ENCODE measurements around the gene TRPT1.

TRPT1 gene

GRCh38 chr11:64244107-64244506 lies 18.1 kb upstream of the TRPT1 start:
- DNase-seq, result no peak

GRCh38 chr11:64243236-64243854 lies 17.4 kb upstream of the TRPT1 start:
- DNase-seq, result no peak

GRCh38 chr11:64241491-64242374 lies 15.7 kb upstream of the TRPT1 start:
- DNase-seq, result no peak

DNA sequence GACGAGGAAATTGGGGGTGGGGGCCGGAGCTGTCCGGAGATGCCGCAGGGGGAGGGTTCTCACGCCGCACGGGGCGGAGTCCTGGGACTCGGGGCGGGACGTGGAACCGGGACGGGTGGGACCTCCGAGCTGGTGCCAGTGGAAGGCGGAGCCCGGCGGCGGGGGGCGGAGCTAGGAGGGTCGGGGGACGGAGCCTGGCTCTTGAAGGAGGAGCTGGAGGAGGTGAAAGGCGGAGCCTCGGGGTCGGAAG lies 15.2 kb upstream of the TRPT1 start:
- DNase-seq, result peak; percentile 94 to 99

DNA sequence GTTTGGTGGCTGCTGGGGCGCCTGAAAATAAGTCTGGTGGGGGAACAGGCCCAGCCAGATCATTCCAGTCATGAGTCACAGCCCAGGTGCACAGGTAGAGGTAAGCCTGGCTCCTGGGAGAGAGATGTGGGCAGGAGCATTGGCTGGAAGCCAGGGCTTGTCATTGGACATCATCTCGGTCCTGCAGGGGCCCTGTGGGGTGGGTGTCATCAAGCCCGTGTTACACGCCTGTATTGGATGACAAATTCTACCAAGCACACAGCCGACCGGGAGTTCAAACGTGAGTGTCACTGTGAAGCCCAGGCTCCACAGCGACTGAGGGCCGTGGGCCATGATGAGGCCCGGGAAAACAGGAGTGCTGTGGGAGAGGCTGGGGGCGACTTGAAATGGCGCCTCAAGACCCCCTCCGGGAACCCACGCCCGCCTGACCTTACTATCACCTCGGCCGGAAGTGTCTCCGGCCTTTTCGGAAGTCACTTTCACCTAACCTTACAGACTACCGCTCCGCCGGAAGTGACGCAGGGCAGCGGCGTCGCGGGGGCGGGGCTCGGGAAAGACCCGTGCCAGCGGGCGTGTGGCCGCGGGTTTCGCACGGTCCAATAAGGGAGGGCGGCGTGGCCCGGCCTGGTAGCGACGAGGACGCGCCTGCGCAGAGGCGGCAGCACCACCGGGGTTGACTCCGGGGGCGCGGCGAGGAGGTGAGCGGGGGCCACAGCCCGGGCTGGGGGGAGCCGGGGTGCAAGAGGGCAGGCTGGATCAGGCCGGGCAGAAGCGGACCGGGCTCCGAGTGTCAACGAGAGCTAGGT lies 14.7 kb upstream of the TRPT1 start, which contains the start of gene FKBP2:
TSS of gene FKBP2 (plus strand) at position 661 of the 806 bp plus-strand sequence. CDS start 1,293 bp downstream, outside the sequence.
- peak; percentile 95 to 97 for DNase-seq

DNA sequence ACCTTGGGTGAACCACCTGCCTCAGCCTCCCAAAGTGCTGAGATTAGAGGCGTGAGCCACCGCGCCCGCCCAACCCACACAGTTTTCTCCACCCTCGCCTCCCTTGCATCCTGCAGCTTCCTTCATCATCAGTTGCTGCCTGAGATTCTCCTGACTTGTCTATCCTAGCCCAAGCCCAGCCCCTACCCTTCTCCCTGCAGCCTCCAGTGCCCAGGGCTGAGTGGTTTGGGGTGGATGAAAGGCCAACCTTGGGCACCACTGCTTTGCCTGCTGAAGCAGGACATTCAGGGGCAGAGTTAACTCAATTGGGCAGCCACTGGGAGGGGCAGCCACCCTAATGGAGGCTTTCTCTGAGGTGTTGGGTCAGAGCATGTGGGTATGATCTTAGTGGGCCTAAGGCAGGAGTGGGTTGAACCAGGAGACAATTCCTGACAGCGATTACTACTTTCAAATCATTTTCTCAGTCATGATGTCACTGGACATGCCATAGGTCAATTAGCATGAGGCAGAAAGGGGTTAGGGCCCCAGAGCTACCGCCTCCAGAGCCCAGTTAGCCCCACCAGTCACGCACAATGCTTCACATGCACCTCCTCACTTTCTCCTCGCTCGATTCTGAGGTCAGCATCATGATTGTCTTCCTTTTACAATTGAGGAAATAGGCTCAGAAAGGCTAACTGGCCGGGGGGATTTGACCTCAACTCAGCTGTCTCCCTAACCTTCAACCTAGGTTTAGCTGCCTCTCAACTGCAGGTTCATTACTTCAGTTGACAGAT lies 13.9 kb upstream of the TRPT1 start:
- DNase-seq, result no peak

DNA sequence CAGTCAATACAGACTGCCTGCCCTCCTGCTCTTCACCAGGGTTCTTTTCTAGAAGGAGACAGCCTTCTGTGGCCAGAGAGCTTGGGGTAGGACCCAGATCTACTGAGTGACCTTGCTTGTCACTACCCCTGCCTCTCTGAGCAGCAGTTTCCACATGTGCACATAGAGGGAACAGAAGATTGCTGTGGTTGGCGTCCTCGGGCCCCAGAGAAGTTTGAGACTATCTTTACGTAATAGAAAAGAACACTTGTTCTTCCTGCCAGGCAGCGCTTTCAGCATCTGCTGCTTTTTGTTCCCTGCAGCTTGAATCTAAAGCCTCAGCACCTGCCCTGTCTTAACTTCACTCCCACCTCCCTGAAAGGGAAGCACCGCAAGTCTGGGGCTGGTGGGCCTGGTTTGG lies 13.0 kb upstream of the TRPT1 start:
- DNase-seq, result no peak

DNA sequence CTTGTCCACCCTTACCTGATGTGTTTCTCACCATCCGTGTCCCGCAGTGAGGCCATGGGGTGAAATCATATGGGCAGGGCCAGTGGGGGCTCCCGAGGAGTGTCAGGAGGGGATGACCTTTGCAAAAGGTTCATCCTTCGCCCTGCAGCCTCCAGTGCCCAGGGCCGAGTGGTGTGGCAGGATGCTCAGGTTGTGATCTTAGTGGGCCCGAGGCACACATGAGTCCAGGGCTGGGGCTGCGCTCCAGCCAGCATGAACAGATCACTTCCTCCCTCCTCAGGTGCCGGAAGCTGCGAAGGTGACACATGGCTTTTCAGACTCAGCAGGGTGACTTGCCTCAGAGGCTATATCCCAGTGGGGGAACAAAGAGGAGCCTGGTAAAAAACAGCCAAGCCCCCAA lies 12.1 kb upstream of the TRPT1 start:
- peak; percentile 52 to 78 for DNase-seq

- peak; percentile 92 to 96 for DNase-seq
These were observed 11.5 kb upstream of the TRPT1 start for GRCh38 chr11:64237484-64237951.

- no peak for DNase-seq
These were observed 9.6 kb upstream of the TRPT1 start for GRCh38 chr11:64235437-64236161.

DNA sequence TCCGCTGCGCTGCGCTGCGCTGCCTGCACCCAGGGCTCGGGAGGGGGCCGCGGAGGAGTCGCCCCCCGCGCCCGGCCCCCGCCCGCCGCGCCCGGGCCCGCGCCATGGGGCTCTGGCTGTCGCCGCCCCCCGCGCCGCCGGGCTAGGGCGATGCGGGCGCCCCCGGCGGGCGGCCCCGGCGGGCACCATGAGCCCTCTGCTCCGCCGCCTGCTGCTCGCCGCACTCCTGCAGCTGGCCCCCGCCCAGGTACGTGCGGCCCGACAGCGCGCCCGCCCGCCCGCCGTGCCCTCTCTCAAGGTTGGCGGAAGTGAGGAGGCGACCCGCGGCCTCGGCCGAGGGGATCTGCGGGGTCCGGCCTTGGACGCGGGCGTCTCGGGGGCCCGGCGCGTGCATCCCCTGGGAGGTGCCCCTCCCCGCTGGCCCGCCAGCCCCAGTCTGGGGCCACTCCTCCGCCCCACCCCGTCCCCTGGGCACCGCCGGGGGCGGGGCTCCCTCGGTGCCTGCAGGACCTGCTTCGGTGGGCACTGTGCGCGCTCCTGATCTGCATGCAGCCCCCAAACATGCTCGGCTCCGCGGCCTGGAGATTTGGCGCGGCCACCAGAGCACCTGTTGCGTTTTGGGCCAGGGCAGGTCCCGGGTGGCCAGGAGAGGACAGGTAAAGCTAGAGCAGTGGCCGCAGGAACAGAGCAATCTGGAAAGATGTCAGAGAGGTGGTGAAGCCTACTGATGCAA lies 8.8 kb upstream of the TRPT1 start:
- DNase-seq, result peak; percentile 14 to 27

- DNase-seq, result peak in 1 of 2 experiments; percentile 54
These were observed 8.1 kb upstream of the TRPT1 start, which contains the start of gene VEGFB for GRCh38 chr11:64233913-64234586. VEGFB (plus strand) TSS chr11:64234584; CDS start chr11:64234834, 250 bp downstream.

DNA sequence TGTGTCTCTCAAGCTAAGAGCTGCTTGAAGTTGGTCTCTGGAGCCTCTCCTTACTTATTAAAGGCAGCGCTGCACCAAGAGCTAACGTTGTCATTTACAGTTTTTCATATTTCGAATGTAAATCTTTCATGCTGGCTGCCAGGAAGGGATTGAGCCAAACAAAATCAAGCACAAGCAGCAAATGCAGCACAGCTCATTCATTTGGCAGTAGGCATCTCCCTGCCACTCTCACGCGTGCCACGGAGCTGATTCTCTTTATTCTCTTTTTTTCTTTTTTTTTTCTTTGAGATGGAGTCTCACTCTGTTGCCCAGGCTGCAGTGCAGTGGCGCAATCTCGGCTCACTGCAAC lies 7.0 kb upstream of the TRPT1 start:
- no peak for DNase-seq

GRCh38 chr11:64232182-64232966 lies 6.4 kb upstream of the TRPT1 start:
- DNase-seq, result no peak

- DNase-seq, result no peak
These were observed 5.6 kb upstream of the TRPT1 start for GRCh38 chr11:64231546-64231945.

- DNase-seq, result no peak
These were observed 5.0 kb upstream of the TRPT1 start for GRCh38 chr11:64230985-64231365.

DNA sequence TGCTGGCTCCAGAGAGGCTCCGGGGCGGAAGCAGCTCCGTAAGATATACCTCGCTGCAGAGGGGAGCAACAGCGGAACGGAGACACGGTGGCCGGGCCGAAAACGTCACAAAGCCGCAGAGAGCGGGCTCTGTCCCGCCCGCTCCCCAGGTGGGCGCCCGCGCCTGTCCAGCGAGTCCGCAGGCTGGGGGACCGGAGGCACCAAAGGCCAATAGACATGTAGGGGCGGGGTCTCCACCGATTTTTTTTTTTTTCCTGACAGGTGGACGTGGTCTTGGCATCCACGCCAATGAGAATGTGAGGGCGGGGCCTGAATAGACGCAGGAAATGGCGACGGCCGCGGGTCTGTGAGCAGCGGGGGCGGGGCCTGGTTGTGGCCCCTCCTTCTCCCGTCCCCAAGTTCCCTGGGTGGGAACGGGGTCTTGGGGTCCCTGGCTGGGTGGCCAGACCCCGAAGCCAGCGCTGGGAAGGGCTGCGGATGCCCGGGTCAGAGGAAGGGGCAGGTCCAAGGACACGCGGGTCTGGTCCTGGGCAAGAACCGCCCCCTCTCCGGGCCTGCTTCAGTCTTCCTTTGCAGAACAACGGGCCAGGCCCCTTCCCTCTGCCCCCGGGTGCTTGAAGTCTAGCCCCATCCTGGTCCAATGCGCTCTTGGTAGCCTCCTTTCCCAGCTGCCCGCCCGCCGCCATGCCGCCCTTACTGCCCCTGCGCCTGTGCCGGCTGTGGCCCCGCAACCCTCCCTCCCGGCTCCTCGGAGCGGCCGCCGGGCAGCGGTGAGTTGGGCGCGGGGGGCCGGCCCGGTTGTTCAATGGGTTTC lies 4.4 kb upstream of the TRPT1 start, which contains the start of gene DNAJC4:
TSS of gene DNAJC4 (plus strand) at position 378 of the 814 bp plus-strand sequence. CDS start at position 685, 307 bp downstream.
- peak; percentile 95 for DNase-seq

- no peak for DNase-seq
These were observed 3.8 kb upstream of the TRPT1 start for GRCh38 chr11:64229744-64230170.

Measured in NCI-H2081 (cell line).